IMR-90 (cell line): Measurements from ENCODE around the gene MAGEF1. TPM values are rescaled to one million over a fixed set of nuclear protein-coding genes. Genes with fewer than 3 reads are reported as not detected.

ENCODE experiments used
- ATAC-seq: fragments of 200-7000 bp; cut with Tn5 transposase; 2 replicates; pipeline ENCODE4 v1.9.1; 2020; ENCODE audit warnings: low read depth, mild to moderate bottlenecking, moderate library complexity
- BruUV-seq: library from RNA; stranded (reverse); fragments of 400-500 nt; replicated peaks from 2 replicates; lab custom pipeline; 2021; lab: Mats Ljungman, UMichigan
- CTCF ChIA-PET: fragments of 300-600 bp; formaldehyde crosslinking; extraction: SDS; loops from one replicate; lab custom pipeline; 2021; ENCODE audit warnings: antibody characterized with exemption; lab: Yijun Ruan, JAX
- POLR2A ChIA-PET: fragments of 300-600 bp; sonication (Branson Sonifier 250); formaldehyde crosslinking; loops from one replicate; lab custom pipeline; 2022; ENCODE audit warnings: antibody characterized with exemption; ENCODE audit not compliant: unreplicated experiment; lab: Charles Lee
- DNase-seq: peaks from one replicate; pipeline ENCODE4 v3.0.0; 2013
- H2AFZ ChIP-seq: replicated peaks from 2 replicates; pipeline ENCODE3; 2013; ENCODE audit warnings: low read length, mild to moderate bottlenecking; ENCODE audit not compliant: poor library complexity
- H2AK5ac ChIP-seq: 2 replicates; pipeline ENCODE4 v1.6.1; 2013; ENCODE audit warnings: low read depth, low read length, inconsistent platforms
- H2AK9ac ChIP-seq: replicated peaks from 2 replicates; pipeline ENCODE3; 2013; ENCODE audit warnings: mild to moderate bottlenecking, low read depth, low read length, moderate library complexity; ENCODE audit not compliant: poor library complexity
- H2BK120ac ChIP-seq: 2 replicates; pipeline ENCODE4 v1.6.1; 2013; ENCODE audit warnings: low read depth, low read length, inconsistent platforms
- H2BK15ac ChIP-seq: 3 replicates; pipeline ENCODE4 v1.6.1; 2013; ENCODE audit warnings: low read depth, low read length, inconsistent platforms
- H2BK20ac ChIP-seq: 2 replicates; pipeline ENCODE4 v1.6.1; 2013; ENCODE audit warnings: low read depth, mild to moderate bottlenecking, inconsistent platforms, low read length, moderate library complexity
- H2BK5ac ChIP-seq: 2 replicates; pipeline ENCODE4 v1.6.1; 2013; ENCODE audit warnings: mild to moderate bottlenecking, low read depth, low read length, inconsistent platforms; ENCODE audit not compliant: poor library complexity, severe bottlenecking
- H3K14ac ChIP-seq: replicated peaks from 2 replicates; pipeline ENCODE4 v1.6.1; 2013; ENCODE audit warnings: low read depth, low read length, inconsistent platforms
- H3K18ac ChIP-seq: 2 replicates; pipeline ENCODE4 v1.6.1; 2013; ENCODE audit warnings: low read depth, low read length, control low read depth
- H3K23ac ChIP-seq: 2 replicates; pipeline ENCODE4 v1.6.1; 2013; ENCODE audit warnings: low read depth, low read length, inconsistent platforms
- H3K27ac ChIP-seq: 2 replicates; pipeline ENCODE4 v1.5.1; 2013; ENCODE audit warnings: mild to moderate bottlenecking, control low read depth, low read length; ENCODE audit not compliant: insufficient read depth
- H3K27me3 ChIP-seq: 2 replicates; pipeline ENCODE4 v1.6.1; 2013; ENCODE audit warnings: low read length; ENCODE audit not compliant: control insufficient read depth, insufficient read depth
- H3K36me3 ChIP-seq: 2 replicates; pipeline ENCODE4 v1.6.1; 2013; ENCODE audit warnings: low read length, mixed read lengths; ENCODE audit not compliant: control insufficient read depth, insufficient read depth
- H3K4ac ChIP-seq: 2 replicates; pipeline ENCODE4 v1.6.1; 2013; ENCODE audit warnings: low read depth, low read length, inconsistent platforms
- H3K4me1 ChIP-seq: 2 replicates; pipeline ENCODE4 v1.6.1; 2013; ENCODE audit warnings: low read length, mixed read lengths; ENCODE audit not compliant: control insufficient read depth, insufficient read depth
- H3K4me2 ChIP-seq: 2 replicates; pipeline ENCODE4 v1.6.1; 2013; ENCODE audit warnings: low read depth, mild to moderate bottlenecking, control low read depth, low read length, moderate library complexity
- H3K4me3 ChIP-seq: 2 replicates; pipeline ENCODE4 v1.5.1; 2013; ENCODE audit warnings: low read depth, mild to moderate bottlenecking, control low read depth, low read length, moderate library complexity; ENCODE audit not compliant: insufficient read depth
- H3K56ac ChIP-seq: 2 replicates; pipeline ENCODE4 v1.6.1; 2013; ENCODE audit warnings: low read length, inconsistent platforms; ENCODE audit not compliant: insufficient read depth; ENCODE audit errors: extremely low read depth
- H3K79me1 ChIP-seq, 2 experiments: 2 replicates each; pipeline ENCODE4 v1.6.1; 2013; ENCODE audit warnings: low read length in 2 of 2, inconsistent platforms in 1 of 2, low read depth in 1 of 2
- H3K9ac ChIP-seq: 2 replicates; pipeline ENCODE4 v1.6.1; 2013; ENCODE audit warnings: low read depth, low read length, control low read depth
- H3K9me1 ChIP-seq: 2 replicates; pipeline ENCODE4 v1.6.1; 2013; ENCODE audit warnings: low read length, inconsistent platforms; ENCODE audit not compliant: insufficient read depth
- H3K9me3 ChIP-seq: 2 replicates; pipeline ENCODE4 v1.6.1; 2013; ENCODE audit warnings: low read length; ENCODE audit not compliant: control insufficient read depth, insufficient read depth
- H4K20me1 ChIP-seq: 2 replicates; pipeline ENCODE4 v1.6.1; 2013; ENCODE audit warnings: low read length, inconsistent platforms; ENCODE audit not compliant: insufficient read depth
- H4K5ac ChIP-seq: 2 replicates; pipeline ENCODE4 v1.6.1; 2013; ENCODE audit warnings: mild to moderate bottlenecking, low read depth, low read length, control low read depth
- H4K8ac ChIP-seq, 2 experiments: 2 replicates each; pipeline ENCODE4 v1.6.1; 2013; ENCODE audit warnings: low read depth in 2 of 2, low read length in 2 of 2, control low read depth in 1 of 2, inconsistent platforms in 1 of 2
- H4K91ac ChIP-seq: 2 replicates; pipeline ENCODE4 v1.6.1; 2013; ENCODE audit warnings: low read depth, low read length, inconsistent platforms; ENCODE audit not compliant: insufficient read depth
- SMC3 ChIP-seq: fragments of 150-350 bp; IDR thresholded peaks from 2 replicates; pipeline ENCODE4 v1.6.1; 2016; ENCODE audit warnings: low read depth, mild to moderate bottlenecking, antibody characterized with exemption, low read length, moderate library complexity
- USF2 ChIP-seq: fragments of 150-350 bp; IDR thresholded peaks from 2 replicates; pipeline ENCODE4 v1.6.1; 2017; ENCODE audit warnings: mild to moderate bottlenecking, antibody characterized with exemption, low read length, low read depth
- WGBS, 2 experiments: methylation state at CpG; one replicate each; pipeline versions ENCODE4 v1.1.5 to v1.1.7; 2013; ENCODE audit warnings: missing lambda C conversion rate in 2 of 2; ENCODE audit not compliant: insufficient read length in 1 of 2; ENCODE audit errors: extremely low coverage in 2 of 2; 5-methylcytosine and 5-hydroxymethylcytosine counted together
- dilution Hi-C: fragments of 300-500 bp; cut with HindIII; formaldehyde crosslinking; loops from one replicate; pipeline ENCODE4 v1.14.3; 2018; ENCODE audit warnings: low sequenced_read_pairs; ENCODE audit not compliant: unreplicated experiment
- in situ Hi-C: fragments of 300-500 bp; cut with MboI; formaldehyde crosslinking; loops from 3 replicates; pipeline ENCODE4 v1.14.3; 2019; ENCODE audit warnings: low sequenced_read_pairs, inconsistent platforms, mixed read lengths
- intact Hi-C: fragments of 100-400 bp; cut with micrococcal nuclease; formaldehyde crosslinking; loops from 2 replicates; pipeline ENCODE4 v1.10.0; 2022
- polyA plus RNA-seq, 3 experiments: library from polyadenylated mRNA; depleted of rRNA; stranded (reverse); fragments of >200 nt; gene quantifications; 2 replicates each; pipeline ENCODE4 v1.2.3, GENCODE V29; 2012; ENCODE audit warnings: low replicate concordance in 1 of 3
- total RNA-seq: library from RNA; depleted of rRNA; stranded (reverse); fragments of >200 nt; gene quantifications from 2 replicates; pipeline ENCODE4 v1.2.3, GENCODE V29; 2012

Gene MAGEF1
- total and polyA plus RNA-seq, 2 of the 4 experiments (the other 2 are of a cell fraction): 10.6 to 19.4 TPM

GRCh38 chr3:184697845-184698244 is 14.0 kb downstream of the MAGEF1 start:
- H4K20me1 ChIP-seq: no peaks in the 10 kb centered on the region
- no peak overlapping the region for H2AK9ac ChIP-seq
- dilution Hi-C loops: no loop called here
- no peaks in the 10 kb centered on the region for H3K79me1 ChIP-seq
- peaks cover 5% of the 10 kb centered on the region; the same call in 1 of the 2 replicates for H3K4me1 ChIP-seq
- no peak overlapping the region for H3K27ac ChIP-seq
- H4K8ac ChIP-seq: no peak overlapping the region
- no peak overlapping the region for H3K18ac ChIP-seq
- H3K4me3 ChIP-seq: no peak overlapping the region
- intact Hi-C loops: no loop called here
- no peaks in the 10 kb centered on the region for H3K36me3 ChIP-seq
- 100% methylated on average over 1 of the region's 8 CpGs; no CpG with 5 or more reads in 1 of the 2 experiments for WGBS, 2 experiments
- H3K56ac ChIP-seq: no peak overlapping the region
- H4K91ac ChIP-seq: no peak overlapping the region
- H2BK120ac ChIP-seq: no peak overlapping the region
- no peaks in the 10 kb centered on the region; the same call in 1 of the 2 replicates for H3K9me3 ChIP-seq
- H2BK15ac ChIP-seq: no peak overlapping the region
- H4K5ac ChIP-seq: no peak overlapping the region
- H3K9ac ChIP-seq: no peak overlapping the region
- no peak overlapping the region for H2AFZ ChIP-seq
- DNase-seq: no peak
- peaks cover 3% of the 10 kb centered on the region for H3K27me3 ChIP-seq
- H2BK20ac ChIP-seq: no peak overlapping the region
- TF ChIP-seq SMC3 (no peak), USF2 (no peak)
- BruUV-seq: no TSS peak
- H3K4ac ChIP-seq: no peak overlapping the region
- POLR2A ChIA-PET: no interaction called here
- in situ Hi-C loops: no loop called here
- H3K9me1 ChIP-seq: 0 out of 2 replicates have a peak, but pooled peaks cover 2% of the 10 kb centered on the region
- H2AK5ac ChIP-seq: no peak overlapping the region
- H2BK5ac ChIP-seq: no peak overlapping the region
- CTCF ChIA-PET: interaction anchor here (1.2 kb wide), 1 partner anchor 136 kb away, joined by 4 read pairs; the partner anchor contains the start of gene EPHB3
- H3K4me2 ChIP-seq: no peak overlapping the region
- no peak overlapping the region for H3K14ac ChIP-seq
- no peak for ATAC-seq
- H3K23ac ChIP-seq: no peak overlapping the region
